T47D (cell line): ENCODE measurements around the gene TSHZ2.

ENCODE experiments used
- DNase-seq, 2 experiments: peaks; one replicate each; pipeline versions ENCODE4 v3.0.0 to v3.0.0-alpha.2; 2011 to 2012; ENCODE audit warnings: low read depth in 1 of 2, low spot score in 1 of 2
- JUND ChIP-seq: IDR thresholded peaks from 2 replicates; pipeline ENCODE4 v1.6.1; 2012; ENCODE audit warnings: low read depth
- in situ Hi-C: cut with HindIII; loops from 2 replicates; pipeline ENCODE4 v1.10.0; 2016; ENCODE audit warnings: low sequenced_read_pairs, low pct_unique_long_range_greater_than_20kb

The TSHZ2 gene

DNA sequence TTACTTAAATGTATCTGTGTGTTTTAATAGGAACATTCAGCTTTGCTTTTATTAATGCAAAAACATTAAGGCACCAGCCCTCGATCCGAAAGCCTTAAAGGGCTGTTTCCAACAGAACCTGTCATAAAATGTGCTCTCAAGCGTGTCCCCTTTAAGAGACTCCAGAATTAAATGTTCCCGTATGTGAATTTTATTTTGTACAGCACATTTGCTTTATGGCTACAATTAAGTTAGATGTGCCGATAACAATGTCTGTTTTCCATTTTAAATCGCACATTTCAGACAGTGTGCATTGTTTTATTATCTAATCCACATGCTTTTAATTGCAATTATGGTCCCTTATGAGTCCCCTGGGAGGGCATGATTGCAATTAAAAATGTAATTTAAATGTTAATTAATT is 198.9 kb downstream of the TSHZ2 start:
- DNase-seq: no peak
- TF ChIP-seq JUND: no peak
- in situ Hi-C loops: no loop called here

DNA sequence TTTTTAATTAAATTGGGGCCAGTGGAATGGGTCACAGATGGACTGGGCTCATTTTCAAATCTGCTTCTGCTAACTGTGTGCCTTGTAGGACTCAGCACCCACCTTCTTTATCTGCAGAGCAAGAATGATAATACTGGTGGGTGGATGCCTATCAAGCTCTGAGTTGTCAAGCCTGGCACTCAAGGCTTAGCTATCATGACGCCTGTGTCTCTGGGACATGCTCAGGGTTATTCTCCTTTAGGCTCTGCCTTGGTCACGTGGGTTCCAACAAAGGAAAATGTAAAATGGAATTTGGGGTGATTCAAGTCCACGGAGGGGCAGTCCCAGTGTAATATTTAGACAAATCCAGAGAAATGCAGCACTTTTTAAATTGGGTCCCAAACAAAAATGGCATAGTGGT is 202.3 kb downstream of the TSHZ2 start:
- in situ Hi-C loops: no loop called here
- DNase-seq: no peak
- TF ChIP-seq JUND: no peak

DNA sequence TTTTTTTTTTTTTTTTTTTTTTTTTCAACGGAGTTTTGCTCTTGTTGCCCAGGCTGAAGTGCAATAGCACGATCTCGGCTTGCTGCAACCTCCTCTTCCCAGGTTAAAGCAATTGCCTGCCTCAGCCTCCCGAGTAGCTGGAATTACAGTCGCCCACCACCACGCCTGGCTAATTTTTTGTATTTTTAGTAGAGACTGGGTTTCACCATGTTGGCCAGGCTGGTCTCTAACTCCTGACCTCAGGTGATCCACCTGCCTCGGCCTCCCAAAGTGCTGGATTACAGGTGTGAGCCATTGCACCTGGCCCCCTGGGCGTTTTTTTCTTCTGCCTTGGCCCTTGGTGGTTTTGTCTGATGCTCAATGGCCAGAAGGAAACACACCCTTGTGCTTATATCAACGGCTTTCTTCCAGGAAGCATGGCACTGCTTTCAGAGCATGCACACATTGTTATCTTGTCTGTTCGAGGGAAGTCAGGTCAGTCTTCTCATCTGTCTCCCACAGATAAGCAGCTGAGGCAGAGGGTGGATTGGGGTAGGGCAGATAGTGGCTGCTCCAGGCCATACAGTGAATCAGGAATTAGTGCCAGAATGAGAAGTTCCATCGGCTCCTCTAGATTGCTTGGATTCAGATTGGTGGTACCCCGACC is 203.1 kb downstream of the TSHZ2 start:
- no peak for DNase-seq
- in situ Hi-C loops: no loop called here
- no peak for TF ChIP-seq JUND

GRCh38 chr20:53176134-53176533 is 204.0 kb downstream of the TSHZ2 start:
- in situ Hi-C loops: no loop called here
- DNase-seq: peak in 1 of 2 experiments; percentile 35
- TF ChIP-seq JUND: no peak

GRCh38 chr20:53177687-53178086 is 205.5 kb downstream of the TSHZ2 start:
- no peak for DNase-seq
- TF ChIP-seq JUND: no peak
- in situ Hi-C loops: no loop called here

DNA sequence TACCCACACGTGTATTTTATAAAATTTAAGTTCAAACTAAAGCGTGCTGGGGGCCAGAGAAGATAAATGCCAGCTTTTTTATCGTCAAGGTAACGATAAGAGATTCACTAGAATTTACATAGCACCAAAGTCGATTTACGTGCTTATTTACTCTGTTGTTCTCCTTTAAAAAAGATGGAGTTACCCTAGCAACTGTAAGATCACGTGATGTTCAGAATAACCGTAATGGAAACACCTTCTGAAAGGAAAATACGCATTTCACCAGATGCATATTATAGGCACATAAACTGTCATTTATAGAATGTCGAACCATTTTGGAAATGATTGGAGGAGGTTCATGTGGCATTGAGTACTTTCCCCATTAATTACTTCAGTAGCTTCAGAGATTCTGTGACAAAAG is 207.6 kb downstream of the TSHZ2 start:
- DNase-seq: no peak
- in situ Hi-C loops: no loop called here
- no peak for TF ChIP-seq JUND

DNA sequence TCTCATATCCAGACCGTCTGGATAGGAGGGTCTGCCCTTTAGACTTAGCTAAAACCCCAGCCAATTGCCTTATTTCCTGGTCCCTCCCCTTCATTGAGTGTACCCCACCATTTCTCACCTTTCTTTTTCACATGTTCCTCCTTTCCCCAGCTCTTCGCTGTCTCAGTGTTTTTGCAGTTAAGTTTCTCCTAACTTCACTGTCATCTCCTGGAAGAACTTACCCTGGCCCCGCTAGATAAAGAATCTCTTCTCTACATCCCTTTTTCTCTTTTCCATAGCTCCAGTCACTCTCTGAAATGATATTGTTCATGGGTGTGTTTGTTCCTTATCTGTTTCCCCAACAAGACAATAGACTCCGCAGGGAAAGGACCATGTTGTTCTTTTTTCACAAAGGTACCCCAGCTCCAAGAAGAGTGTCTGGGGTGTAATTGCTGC is 208.8 kb downstream of the TSHZ2 start:
- no peak for DNase-seq
- in situ Hi-C loops: no loop called here
- TF ChIP-seq JUND: no peak

- in situ Hi-C loops: no loop called here
- DNase-seq: no peak
- no peak for TF ChIP-seq JUND
Observed at GRCh38 chr20:53181866-53182376, 209.8 kb downstream of the TSHZ2 start.

DNA sequence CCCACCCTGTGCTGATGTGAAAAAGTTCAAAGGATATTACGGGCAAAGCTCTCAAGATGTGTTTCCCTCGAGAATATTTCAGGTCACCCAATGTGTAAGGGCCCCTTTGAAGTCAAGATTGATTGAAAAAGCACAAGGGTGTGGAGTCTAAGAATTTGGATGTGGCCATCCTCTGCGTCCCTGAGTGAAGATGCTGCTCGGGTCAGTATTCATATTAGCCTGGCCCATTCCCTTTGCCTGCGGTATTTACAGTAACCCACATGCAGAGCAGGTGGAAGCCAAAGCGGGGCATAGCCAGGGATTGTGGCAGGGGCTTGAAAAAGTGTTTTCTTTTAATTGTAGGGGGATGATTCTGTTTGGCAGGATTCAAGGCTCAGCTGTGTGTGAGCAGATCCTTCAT is 211.0 kb downstream of the TSHZ2 start:
- in situ Hi-C loops: no loop called here
- DNase-seq: no peak
- no peak for TF ChIP-seq JUND

DNA sequence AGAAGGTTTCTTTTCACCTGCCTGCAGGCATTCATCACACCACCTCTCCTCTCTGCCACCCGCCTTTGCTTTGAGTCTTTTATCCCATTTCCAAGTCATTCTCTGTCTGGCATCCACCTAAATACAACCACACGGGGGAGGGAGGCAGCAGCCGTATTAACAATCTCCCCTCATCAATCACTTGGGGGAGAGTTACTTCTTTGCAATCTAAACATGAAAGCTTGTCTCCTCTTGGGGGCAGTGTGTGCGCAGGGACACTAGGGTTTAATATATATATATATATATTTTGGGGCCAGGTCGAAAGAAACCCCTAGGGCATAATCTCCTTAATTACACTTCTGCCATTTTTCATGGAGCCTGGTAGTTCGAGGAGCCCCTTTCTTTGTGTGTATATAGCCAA is 214.5 kb downstream of the TSHZ2 start:
- no peak for DNase-seq
- in situ Hi-C loops: no loop called here
- TF ChIP-seq JUND: no peak

GRCh38 chr20:53187392-53188068 is 215.4 kb downstream of the TSHZ2 start:
- no peak for TF ChIP-seq JUND
- in situ Hi-C loops: no loop called here

DNA sequence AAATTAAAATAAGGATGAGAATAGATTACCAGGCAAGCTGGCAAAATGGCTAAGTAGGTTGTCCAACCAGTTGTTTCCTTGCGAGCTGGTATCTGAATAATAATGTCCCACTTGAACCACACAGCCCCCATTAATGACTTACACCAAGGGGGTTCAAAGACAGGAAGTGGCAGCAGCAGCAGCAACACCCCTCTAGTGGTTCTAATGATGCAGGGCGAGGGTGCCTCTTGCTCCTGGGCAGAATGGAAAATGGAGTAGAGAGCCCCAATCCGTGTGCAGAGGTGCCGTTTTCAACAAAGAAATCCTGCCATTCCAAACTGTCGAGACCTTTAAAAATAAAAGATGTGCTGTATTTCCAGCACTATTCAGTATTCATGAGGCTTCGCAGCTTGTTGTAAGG is 218.1 kb downstream of the TSHZ2 start:
- no peak for DNase-seq
- in situ Hi-C loops: no loop called here
- no peak for TF ChIP-seq JUND

More at GRCh38 chr20:53187392-53188068, 215.4 kb downstream of the TSHZ2 start:
- DNase-seq: no peak

GRCh38 chr20:53191957-53192356 is 219.8 kb downstream of the TSHZ2 start:
- DNase-seq: no peak
- in situ Hi-C loops: no loop called here
- TF ChIP-seq JUND: no peak
